Measurements from ENCODE around the gene CLOCK.

The CLOCK gene

GRCh38 chr4:55439023-55439422 lies 107.7 kb downstream of the CLOCK start (continued):
- TF ChIP-seq ZNF112 (tag by site-specific recombination; IDR thresholded peaks at IDR 0.05) (no peak), PATZ1 (tag by site-specific recombination; IDR thresholded peaks at IDR 0.05) (no peak), BCL11A (tag by site-specific recombination; IDR thresholded peaks at IDR 0.05; ENCODE audit: low read depth) (no peak), ZNF670 (tag by site-specific recombination; IDR thresholded peaks at IDR 0.05; ENCODE audit: low read depth) (no peak)

GRCh38 chr4:55438314-55438713 lies 108.4 kb downstream of the CLOCK start:
- Histone ChIP-seq H3K4me1 (ENCODE audit: control insufficient read depth, insufficient read depth, low read length) (no peaks in the 10 kb centered on the region), H3K27ac (ENCODE audit: extremely low read depth, low read depth, low read length) (no peak overlapping the region), H3K4me3 (ENCODE audit: low read depth, low read length) (no peak overlapping the region), H3K36me3 (ENCODE audit: control insufficient read depth in 2 of 2, insufficient read depth in 1 of 2, low read length in 2 of 2) (peaks cover 0 to 84% of the 10 kb centered on the region in 2 experiments; a peak in 1 of 3 replicates), H3K9me3 (ENCODE audit: control insufficient read depth, insufficient read depth, low read depth, low read length) (no peaks in the 10 kb centered on the region)
- ChIA-PET CTCF (no interaction called here), POLR2A (no interaction called here)
- no peak for TF ChIP-seq EGR2 (tag by site-specific recombination; IDR thresholded peaks at IDR 0.05; ENCODE audit: low read depth)
- no peak for TF ChIP-seq ZFP69B (tag by site-specific recombination; IDR thresholded peaks at IDR 0.05)
- TF ChIP-seq ZBTB49 (tag by site-specific recombination; IDR thresholded peaks at IDR 0.05; ENCODE audit: low read depth): no peak
- TF ChIP-seq ZNF121 (tag by site-specific recombination; IDR thresholded peaks at IDR 0.05): no peak
- TF ChIP-seq ZNF18 (tag by site-specific recombination; IDR thresholded peaks at IDR 0.05): no peak
- TF ChIP-seq ZNF660 (tag by site-specific recombination; IDR thresholded peaks at IDR 0.05): no peak
- no peak for TF ChIP-seq ZSCAN4 (tag by site-specific recombination; IDR thresholded peaks at IDR 0.05)
- TF ChIP-seq PRDM10 (tag by site-specific recombination; IDR thresholded peaks at IDR 0.05): no peak
- no peak for TF ChIP-seq CTCF (tag by site-specific recombination; IDR thresholded peaks at IDR 0.05)
- no peak for TF ChIP-seq ZNF645 (tag by site-specific recombination; IDR thresholded peaks at IDR 0.05)
- no peak for TF ChIP-seq ZBTB1 (tag by site-specific recombination; IDR thresholded peaks at IDR 0.05)
- TF ChIP-seq ZNF704 (tag by site-specific recombination; IDR thresholded peaks at IDR 0.05): no peak
- TF ChIP-seq SP7 (tag by site-specific recombination; IDR thresholded peaks at IDR 0.05): no peak
- no peak for TF ChIP-seq ZNF561 (tag by site-specific recombination; IDR thresholded peaks at IDR 0.05; ENCODE audit: borderline replicate concordance)
- TF ChIP-seq ZNF112 (tag by site-specific recombination; IDR thresholded peaks at IDR 0.05): no peak
- TF ChIP-seq ZNF707 (tag by site-specific recombination; IDR thresholded peaks at IDR 0.05): no peak

All from HEK293 (cell line).